ENCODE measurements around the gene MAPKAP1.

The MAPKAP1 gene

DNA sequence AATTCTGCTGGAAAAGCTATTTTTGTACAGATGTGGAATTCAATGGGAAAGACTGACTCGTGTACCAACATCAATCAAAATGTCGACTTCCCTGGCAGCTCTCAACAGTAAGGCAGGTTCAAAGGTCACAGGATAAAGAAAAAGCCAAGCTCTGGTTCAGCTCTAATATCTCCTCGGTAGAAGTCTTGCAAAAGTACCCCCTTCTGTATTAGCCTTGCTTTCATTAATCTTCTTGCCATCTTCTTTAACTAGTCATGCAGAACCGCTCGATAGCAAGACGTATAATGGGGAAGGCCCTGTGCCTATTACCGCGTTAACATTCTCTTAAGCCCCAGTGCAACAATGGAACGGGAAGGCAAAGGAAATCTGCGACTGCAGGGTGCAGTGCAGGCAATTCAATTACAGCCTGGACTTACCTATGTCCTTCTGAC lies 244.1 kb downstream of the MAPKAP1 start:
- no peak for TF ChIP-seq ARNTL (CRISPR knock-in tag; IDR thresholded peaks at IDR 0.05; ENCODE audit: borderline replicate concordance, low read depth)
- TF ChIP-seq, protein P1, sequence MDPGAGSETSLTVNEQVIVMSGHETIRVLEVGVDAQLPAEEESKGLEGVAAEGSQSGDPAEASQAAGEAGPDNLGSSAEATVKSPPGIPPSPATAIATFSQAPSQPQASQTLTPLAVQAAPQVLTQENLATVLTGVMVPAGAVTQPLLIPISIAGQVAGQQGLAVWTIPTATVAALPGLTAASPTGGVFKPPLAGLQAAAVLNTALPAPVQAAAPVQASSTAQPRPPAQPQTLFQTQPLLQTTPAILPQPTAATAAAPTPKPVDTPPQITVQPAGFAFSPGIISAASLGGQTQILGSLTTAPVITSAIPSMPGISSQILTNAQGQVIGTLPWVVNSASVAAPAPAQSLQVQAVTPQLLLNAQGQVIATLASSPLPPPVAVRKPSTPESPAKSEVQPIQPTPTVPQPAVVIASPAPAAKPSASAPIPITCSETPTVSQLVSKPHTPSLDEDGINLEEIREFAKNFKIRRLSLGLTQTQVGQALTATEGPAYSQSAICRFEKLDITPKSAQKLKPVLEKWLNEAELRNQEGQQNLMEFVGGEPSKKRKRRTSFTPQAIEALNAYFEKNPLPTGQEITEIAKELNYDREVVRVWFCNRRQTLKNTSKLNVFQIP (CRISPR knock-in tag; IDR thresholded peaks at IDR 0.05; ENCODE audit: borderline replicate concordance, low read depth), result no peak
- TF ChIP-seq TCF4 (CRISPR knock-in tag; IDR thresholded peaks at IDR 0.05; ENCODE audit: borderline replicate concordance), result no peak
- TF ChIP-seq, protein P2, sequence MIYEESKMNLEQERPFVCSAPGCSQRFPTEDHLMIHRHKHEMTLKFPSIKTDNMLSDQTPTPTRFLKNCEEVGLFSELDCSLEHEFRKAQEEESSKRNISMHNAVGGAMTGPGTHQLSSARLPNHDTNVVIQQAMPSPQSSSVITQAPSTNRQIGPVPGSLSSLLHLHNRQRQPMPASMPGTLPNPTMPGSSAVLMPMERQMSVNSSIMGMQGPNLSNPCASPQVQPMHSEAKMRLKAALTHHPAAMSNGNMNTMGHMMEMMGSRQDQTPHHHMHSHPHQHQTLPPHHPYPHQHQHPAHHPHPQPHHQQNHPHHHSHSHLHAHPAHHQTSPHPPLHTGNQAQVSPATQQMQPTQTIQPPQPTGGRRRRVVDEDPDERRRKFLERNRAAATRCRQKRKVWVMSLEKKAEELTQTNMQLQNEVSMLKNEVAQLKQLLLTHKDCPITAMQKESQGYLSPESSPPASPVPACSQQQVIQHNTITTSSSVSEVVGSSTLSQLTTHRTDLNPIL (CRISPR knock-in tag; IDR thresholded peaks at IDR 0.05; ENCODE audit: low read depth), result no peak
- TF ChIP-seq, protein P3, sequence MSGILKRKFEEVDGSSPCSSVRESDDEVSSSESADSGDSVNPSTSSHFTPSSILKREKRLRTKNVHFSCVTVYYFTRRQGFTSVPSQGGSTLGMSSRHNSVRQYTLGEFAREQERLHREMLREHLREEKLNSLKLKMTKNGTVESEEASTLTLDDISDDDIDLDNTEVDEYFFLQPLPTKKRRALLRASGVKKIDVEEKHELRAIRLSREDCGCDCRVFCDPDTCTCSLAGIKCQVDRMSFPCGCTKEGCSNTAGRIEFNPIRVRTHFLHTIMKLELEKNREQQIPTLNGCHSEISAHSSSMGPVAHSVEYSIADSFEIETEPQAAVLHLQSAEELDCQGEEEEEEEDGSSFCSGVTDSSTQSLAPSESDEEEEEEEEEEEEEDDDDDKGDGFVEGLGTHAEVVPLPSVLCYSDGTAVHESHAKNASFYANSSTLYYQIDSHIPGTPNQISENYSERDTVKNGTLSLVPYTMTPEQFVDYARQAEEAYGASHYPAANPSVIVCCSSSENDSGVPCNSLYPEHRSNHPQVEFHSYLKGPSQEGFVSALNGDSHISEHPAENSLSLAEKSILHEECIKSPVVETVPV (CRISPR knock-in tag; IDR thresholded peaks at IDR 0.05), result no peak
- TF ChIP-seq, protein P4, sequence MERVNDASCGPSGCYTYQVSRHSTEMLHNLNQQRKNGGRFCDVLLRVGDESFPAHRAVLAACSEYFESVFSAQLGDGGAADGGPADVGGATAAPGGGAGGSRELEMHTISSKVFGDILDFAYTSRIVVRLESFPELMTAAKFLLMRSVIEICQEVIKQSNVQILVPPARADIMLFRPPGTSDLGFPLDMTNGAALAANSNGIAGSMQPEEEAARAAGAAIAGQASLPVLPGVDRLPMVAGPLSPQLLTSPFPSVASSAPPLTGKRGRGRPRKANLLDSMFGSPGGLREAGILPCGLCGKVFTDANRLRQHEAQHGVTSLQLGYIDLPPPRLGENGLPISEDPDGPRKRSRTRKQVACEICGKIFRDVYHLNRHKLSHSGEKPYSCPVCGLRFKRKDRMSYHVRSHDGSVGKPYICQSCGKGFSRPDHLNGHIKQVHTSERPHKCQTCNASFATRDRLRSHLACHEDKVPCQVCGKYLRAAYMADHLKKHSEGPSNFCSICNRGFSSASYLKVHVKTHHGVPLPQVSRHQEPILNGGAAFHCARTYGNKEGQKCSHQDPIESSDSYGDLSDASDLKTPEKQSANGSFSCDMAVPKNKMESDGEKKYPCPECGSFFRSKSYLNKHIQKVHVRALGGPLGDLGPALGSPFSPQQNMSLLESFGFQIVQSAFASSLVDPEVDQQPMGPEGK (CRISPR knock-in tag; IDR thresholded peaks at IDR 0.05; ENCODE audit: borderline replicate concordance), result no peak
- TF ChIP-seq ZNF8 (CRISPR knock-in tag; IDR thresholded peaks at IDR 0.05), result no peak
- no peak for TF ChIP-seq PPARA (CRISPR knock-in tag; IDR thresholded peaks at IDR 0.05; ENCODE audit: borderline replicate concordance)
- TF ChIP-seq OSR1 (CRISPR knock-in tag; IDR thresholded peaks at IDR 0.05), result no peak
- TF ChIP-seq GLIS3 (CRISPR knock-in tag; IDR thresholded peaks at IDR 0.05), result no peak
- TF ChIP-seq RARB (CRISPR knock-in tag; IDR thresholded peaks at IDR 0.05), result no peak
- no peak for TF ChIP-seq SNAI2 (CRISPR knock-in tag; IDR thresholded peaks at IDR 0.05)
- TF ChIP-seq ZC3H10 (CRISPR knock-in tag; IDR thresholded peaks at IDR 0.05), result no peak
- no peak for TF ChIP-seq ESRRG (CRISPR knock-in tag; IDR thresholded peaks at IDR 0.05)
- TF ChIP-seq CSDC2 (CRISPR knock-in tag; IDR thresholded peaks at IDR 0.05), result no peak
- no peak for TF ChIP-seq ZNF565 (CRISPR knock-in tag; conservative IDR thresholded peaks at IDR 0.05; ENCODE audit: low read depth)
- no peak for TF ChIP-seq ZNF70 (CRISPR knock-in tag; IDR thresholded peaks at IDR 0.05)
- no peak for TF ChIP-seq ZFP3 (CRISPR knock-in tag; IDR thresholded peaks at IDR 0.05)
- no peak for TF ChIP-seq ZFP30 (CRISPR knock-in tag; IDR thresholded peaks at IDR 0.05)
- no peak for TF ChIP-seq BACH2 (CRISPR knock-in tag; IDR thresholded peaks at IDR 0.05; ENCODE audit: borderline replicate concordance)
- no peak for ATAC-seq

DNA sequence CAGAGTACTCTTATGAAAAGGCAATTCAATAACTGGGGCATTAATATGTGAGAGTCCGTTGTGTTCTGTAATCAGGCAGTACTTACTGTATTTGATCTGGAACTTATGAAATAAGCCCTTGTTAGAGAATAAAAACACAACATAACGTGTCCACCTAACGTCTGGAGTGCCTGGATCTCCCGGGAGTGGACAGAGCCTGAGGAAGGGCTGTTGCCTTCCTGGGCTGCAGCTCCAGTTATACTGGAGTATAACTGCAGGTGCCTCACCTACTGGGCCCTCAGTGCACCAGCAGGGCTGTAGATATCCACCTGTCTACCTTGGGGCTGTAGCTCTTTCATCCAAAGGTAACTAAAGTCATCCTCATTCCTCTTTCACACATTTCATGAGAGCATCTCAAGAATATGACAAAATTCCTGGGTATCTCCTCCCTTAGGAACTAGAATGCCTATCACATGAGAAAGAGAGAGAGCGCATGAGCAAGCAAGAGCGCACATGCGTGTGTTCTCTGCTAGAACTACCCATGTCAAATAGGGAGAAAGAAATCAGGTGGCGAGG lies 245.3 kb downstream of the MAPKAP1 start:
- TF ChIP-seq ZFP3 (CRISPR knock-in tag; IDR thresholded peaks at IDR 0.05), result no peak
- no peak for TF ChIP-seq ISL1 (CRISPR knock-in tag; IDR thresholded peaks at IDR 0.05)
- no peak for TF ChIP-seq OSR1 (CRISPR knock-in tag; IDR thresholded peaks at IDR 0.05)
- no peak for TF ChIP-seq PPARA (CRISPR knock-in tag; IDR thresholded peaks at IDR 0.05; ENCODE audit: borderline replicate concordance)
- no peak for TF ChIP-seq ZNF565 (CRISPR knock-in tag; conservative IDR thresholded peaks at IDR 0.05; ENCODE audit: low read depth)
- no peak for TF ChIP-seq ZNF8 (CRISPR knock-in tag; IDR thresholded peaks at IDR 0.05)
- no peak for TF ChIP-seq ZC3H10 (CRISPR knock-in tag; IDR thresholded peaks at IDR 0.05)
- TF ChIP-seq, protein P5, sequence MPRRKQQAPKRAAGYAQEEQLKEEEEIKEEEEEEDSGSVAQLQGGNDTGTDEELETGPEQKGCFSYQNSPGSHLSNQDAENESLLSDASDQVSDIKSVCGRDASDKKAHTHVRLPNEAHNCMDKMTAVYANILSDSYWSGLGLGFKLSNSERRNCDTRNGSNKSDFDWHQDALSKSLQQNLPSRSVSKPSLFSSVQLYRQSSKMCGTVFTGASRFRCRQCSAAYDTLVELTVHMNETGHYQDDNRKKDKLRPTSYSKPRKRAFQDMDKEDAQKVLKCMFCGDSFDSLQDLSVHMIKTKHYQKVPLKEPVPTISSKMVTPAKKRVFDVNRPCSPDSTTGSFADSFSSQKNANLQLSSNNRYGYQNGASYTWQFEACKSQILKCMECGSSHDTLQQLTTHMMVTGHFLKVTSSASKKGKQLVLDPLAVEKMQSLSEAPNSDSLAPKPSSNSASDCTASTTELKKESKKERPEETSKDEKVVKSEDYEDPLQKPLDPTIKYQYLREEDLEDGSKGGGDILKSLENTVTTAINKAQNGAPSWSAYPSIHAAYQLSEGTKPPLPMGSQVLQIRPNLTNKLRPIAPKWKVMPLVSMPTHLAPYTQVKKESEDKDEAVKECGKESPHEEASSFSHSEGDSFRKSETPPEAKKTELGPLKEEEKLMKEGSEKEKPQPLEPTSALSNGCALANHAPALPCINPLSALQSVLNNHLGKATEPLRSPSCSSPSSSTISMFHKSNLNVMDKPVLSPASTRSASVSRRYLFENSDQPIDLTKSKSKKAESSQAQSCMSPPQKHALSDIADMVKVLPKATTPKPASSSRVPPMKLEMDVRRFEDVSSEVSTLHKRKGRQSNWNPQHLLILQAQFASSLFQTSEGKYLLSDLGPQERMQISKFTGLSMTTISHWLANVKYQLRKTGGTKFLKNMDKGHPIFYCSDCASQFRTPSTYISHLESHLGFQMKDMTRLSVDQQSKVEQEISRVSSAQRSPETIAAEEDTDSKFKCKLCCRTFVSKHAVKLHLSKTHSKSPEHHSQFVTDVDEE (CRISPR knock-in tag; IDR thresholded peaks at IDR 0.05), result no peak
- no peak for TF ChIP-seq SNAI2 (CRISPR knock-in tag; IDR thresholded peaks at IDR 0.05)
- TF ChIP-seq, protein P4 (CRISPR knock-in tag; IDR thresholded peaks at IDR 0.05; ENCODE audit: borderline replicate concordance), result no peak
- ATAC-seq, result no peak
